Esophagus (tissue), 2 donors: ENCODE measurements around the gene HOXA3. TPM values are rescaled to one million over a fixed set of nuclear protein-coding genes. Genes with fewer than 3 reads are reported as not detected.

ENCODE experiments used
- H3K27ac ChIP-seq, 2 donors: one replicate each; pipeline ENCODE4 v1.5.1; 2013; ENCODE audit warnings: low read depth in 2 of 2, mild to moderate bottlenecking in 2 of 2, inconsistent platforms in 1 of 2, low read length in 1 of 2, moderate library complexity in 1 of 2
- H3K27me3 ChIP-seq, 2 donors: one replicate each; pipeline ENCODE4 v1.6.1; 2013; ENCODE audit warnings: low read length in 2 of 2, control low read depth in 1 of 2, mild to moderate bottlenecking in 1 of 2; ENCODE audit not compliant: insufficient read depth in 2 of 2, control insufficient read depth in 1 of 2
- H3K36me3 ChIP-seq, 2 donors: one replicate each; pipeline ENCODE4 v1.6.1; 2013; ENCODE audit warnings: low read length in 1 of 2; ENCODE audit not compliant: control insufficient read depth in 2 of 2, insufficient read depth in 2 of 2
- H3K4me1 ChIP-seq, 2 donors: one replicate each; pipeline ENCODE4 v1.6.1; 2013; ENCODE audit warnings: low read length in 1 of 2; ENCODE audit not compliant: control insufficient read depth in 2 of 2, insufficient read depth in 2 of 2
- H3K4me3 ChIP-seq, 2 donors: one replicate each; pipeline ENCODE4 v1.5.1; 2013; ENCODE audit warnings: low read length in 2 of 2, mild to moderate bottlenecking in 2 of 2, low read depth in 1 of 2, moderate library complexity in 1 of 2
- H3K9me3 ChIP-seq, 2 donors: one replicate each; pipeline ENCODE4 v1.6.1; 2013; ENCODE audit warnings: mild to moderate bottlenecking in 2 of 2, low read depth in 1 of 2, low read length in 1 of 2, moderate library complexity in 1 of 2; ENCODE audit not compliant: control insufficient read depth in 2 of 2, insufficient read depth in 1 of 2
- WGBS, 2 donors: extraction: QIAGEN DNeasy Blood & Tissue Kit; methylation state at CpG; one replicate each; pipeline ENCODE4 v1.1.7; 2013; 5-methylcytosine and 5-hydroxymethylcytosine counted together
- polyA plus RNA-seq, 2 donors: library from polyadenylated mRNA; stranded (reverse); fragments of 200-250 nt; gene quantifications; one replicate each; pipeline ENCODE4 v1.2.3, GENCODE V29; 2013
- donor health status: healthy with polysubstance abuse.
- donor health status: Bipolar disorder and iron deficiency.

The HOXA3 gene
- polyA plus RNA-seq, 2 donors: 3.3 to 4.3 TPM

DNA sequence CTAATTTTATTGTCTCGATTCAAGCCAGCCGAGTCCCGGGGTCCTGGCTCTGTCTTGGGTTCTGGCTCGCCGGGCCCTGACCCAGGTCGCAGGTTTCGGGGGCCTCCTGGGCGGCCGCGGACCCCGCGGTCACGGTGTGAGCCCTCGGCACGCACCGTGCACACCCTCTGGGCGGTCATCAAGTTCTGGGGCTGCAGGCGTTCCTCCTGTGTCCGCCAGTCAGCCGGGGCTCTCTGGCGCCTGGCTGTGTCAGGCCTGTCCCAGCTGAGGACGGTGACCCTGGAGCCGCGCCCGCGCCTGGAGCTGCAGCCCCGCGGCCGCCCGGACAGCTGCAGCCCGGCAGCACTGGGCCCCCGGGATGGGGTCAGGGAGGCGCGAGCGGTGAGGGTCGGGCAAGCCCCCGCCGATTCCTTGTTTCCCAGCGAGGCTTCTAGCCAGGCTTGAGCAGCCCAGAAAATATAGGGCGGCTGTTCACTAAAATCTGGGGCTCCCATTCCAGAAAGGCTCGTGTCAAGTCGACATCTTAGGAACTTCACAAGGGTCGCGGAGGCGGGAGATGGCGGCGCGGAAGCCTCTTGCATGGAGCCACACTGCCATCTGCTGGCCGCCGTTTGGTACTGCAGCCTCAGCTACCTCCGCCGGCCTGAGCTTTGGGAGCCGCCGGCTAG lies 8.3 kb upstream of the HOXA3 start:
- H3K4me3 ChIP-seq: peak overlapping the region; percentile 66
- H3K9me3 ChIP-seq: peaks cover 0 to 9% of the 10 kb centered on the region in 2 donors
- H3K27me3 ChIP-seq: peaks cover 4 to 37% of the 10 kb centered on the region in 2 donors
- peaks cover 0 to 4% of the 10 kb centered on the region in 2 donors for H3K4me1 ChIP-seq
- no peak overlapping the region for H3K27ac ChIP-seq
- WGBS, 2 donors: 2% methylated on average over 52 to 54 of the region's 54 CpGs
- H3K36me3 ChIP-seq: no peaks in the 10 kb centered on the region

DNA sequence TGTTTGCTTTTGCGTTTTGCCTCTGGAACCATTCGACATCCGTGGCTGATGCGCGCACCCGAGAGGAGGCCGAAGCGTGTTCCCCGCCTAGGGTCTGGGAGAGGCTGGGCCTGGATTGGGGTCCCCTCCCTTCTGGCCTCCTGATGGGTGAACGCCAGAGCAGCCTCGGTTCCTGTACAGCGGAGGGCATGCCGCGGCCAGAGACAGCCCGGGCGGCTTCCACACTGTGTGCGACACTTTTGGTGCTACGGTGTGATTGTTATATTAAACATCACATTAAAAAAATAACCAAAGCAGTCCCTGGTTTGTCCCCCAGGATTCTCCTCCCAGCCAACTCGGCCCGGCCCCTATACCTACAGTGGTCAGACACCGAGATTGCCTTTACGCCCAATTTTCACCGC lies 7.8 kb upstream of the HOXA3 start:
- Histone ChIP-seq H3K9me3 (peaks cover 0 to 6% of the 10 kb centered on the region in 2 donors), H3K36me3 (no peaks in the 10 kb centered on the region), H3K4me1 (peaks cover 4 to 5% of the 10 kb centered on the region in 2 donors), H3K4me3 (peak overlapping the region in 1 of 2 donors; percentile 66), H3K27ac (no peak overlapping the region), H3K27me3 (peaks cover 4 to 37% of the 10 kb centered on the region in 2 donors)
- 33 to 50% methylated on average over 23 of the region's 23 CpGs for WGBS, 2 donors

DNA sequence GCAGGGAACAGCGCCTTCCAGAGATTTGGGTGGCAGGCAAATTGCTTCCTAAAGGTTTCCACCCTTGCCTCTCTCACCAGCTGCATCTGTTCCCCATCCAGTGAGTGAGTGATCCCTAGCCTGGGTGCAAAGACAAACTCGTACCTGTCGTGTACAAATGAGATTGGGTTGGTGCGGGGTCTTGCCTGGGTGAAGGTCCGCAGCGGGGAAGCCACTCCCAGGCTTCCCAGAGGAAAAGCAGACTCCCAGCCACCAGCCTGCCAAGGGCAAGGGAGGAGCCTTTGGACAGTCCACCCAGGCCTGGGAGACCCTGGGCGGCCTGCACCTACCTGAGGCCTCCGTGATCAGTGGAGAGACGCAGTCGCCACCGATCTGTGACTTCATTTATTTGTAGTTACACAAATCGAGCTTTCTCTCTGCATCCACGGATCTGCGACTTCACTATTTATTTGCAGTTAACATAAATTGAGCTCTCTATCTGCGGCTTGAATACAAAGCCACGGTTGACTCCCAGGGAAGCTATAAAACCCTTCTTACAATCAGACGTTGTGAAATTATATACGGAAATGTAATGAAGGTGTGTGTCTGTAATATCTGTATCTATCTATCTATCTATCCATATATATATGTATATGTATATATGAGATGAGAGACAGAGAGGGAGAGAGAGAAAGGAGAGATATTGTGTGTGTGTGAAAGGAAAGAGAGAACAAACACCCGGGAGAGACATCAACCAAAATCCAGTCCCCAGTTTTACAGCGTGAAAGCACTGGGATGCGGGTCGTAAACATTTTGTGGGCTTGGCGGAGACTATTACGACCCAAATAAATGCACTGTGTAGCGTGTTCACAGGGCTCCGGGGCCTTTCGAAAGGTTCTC lies 7.1 kb upstream of the HOXA3 start:
- Histone ChIP-seq H3K4me1 (peaks cover 8 to 9% of the 10 kb centered on the region in 2 donors), H3K9me3 (peaks cover 0 to 5% of the 10 kb centered on the region in 2 donors), H3K27me3 (peaks cover 4 to 37% of the 10 kb centered on the region in 2 donors), H3K27ac (no peak overlapping the region), H3K36me3 (no peaks in the 10 kb centered on the region), H3K4me3 (no peak overlapping the region)
- 59 to 79% methylated on average over 27 of the region's 27 CpGs for WGBS, 2 donors

DNA sequence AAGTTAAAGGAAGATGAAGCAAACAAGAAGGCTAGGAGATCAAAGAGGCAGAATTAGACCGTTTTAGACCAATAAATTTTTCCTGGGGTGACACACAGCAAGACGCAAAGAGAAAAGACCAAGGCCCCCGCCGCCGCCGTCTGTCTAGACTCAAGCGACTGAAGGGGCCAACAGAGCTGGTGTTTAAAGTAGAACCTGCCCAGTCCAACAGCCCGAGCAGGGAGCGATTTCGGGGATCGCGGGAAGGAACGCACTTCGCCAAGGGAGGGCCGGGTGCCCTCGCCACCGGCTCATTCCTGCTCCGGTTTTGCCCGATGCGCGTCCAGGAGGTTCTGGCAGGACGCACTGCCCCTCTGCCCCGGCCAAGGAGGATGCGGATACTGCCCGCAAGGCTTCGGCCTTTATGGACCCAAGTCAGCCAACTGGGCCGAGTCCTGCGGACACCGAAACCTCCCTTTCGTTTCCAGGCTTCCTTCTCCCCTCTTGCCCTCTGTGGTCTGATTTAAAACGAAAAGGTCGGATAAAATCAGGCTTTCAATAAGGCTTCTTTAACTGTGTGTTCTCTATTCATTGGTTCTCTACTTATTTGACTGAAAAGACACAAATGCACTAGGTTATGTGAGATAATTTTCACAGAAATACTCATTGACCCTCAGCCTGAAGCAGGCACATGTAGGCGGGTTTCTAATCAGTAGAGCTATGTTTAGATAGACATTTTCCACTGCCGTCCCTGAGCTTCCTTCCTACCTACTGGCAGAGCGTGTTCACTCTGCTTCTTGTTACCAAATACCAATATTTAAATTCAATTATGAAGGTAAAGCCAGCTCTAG lies 6.3 kb upstream of the HOXA3 start:
- H3K27me3 ChIP-seq: peaks cover 4 to 36% of the 10 kb centered on the region in 2 donors
- peaks cover 8 to 9% of the 10 kb centered on the region in 2 donors for H3K4me1 ChIP-seq
- 33 to 54% methylated on average over 35 of the region's 35 CpGs for WGBS, 2 donors
- peaks cover 0 to 5% of the 10 kb centered on the region in 2 donors for H3K9me3 ChIP-seq
- no peak overlapping the region for H3K27ac ChIP-seq
- H3K4me3 ChIP-seq: no peak overlapping the region
- H3K36me3 ChIP-seq: no peaks in the 10 kb centered on the region

GRCh38 chr7:27157702-27158431 lies 5.5 kb upstream of the HOXA3 start:
- no peak overlapping the region for H3K4me3 ChIP-seq
- H3K27me3 ChIP-seq: peaks cover 4 to 40% of the 10 kb centered on the region in 2 donors
- no peaks in the 10 kb centered on the region for H3K36me3 ChIP-seq
- H3K9me3 ChIP-seq: peaks cover 0 to 5% of the 10 kb centered on the region in 2 donors
- peaks cover 8 to 9% of the 10 kb centered on the region in 2 donors for H3K4me1 ChIP-seq
- H3K27ac ChIP-seq: no peak overlapping the region
- 19 to 38% methylated on average over 30 of the region's 30 CpGs for WGBS, 2 donors

DNA sequence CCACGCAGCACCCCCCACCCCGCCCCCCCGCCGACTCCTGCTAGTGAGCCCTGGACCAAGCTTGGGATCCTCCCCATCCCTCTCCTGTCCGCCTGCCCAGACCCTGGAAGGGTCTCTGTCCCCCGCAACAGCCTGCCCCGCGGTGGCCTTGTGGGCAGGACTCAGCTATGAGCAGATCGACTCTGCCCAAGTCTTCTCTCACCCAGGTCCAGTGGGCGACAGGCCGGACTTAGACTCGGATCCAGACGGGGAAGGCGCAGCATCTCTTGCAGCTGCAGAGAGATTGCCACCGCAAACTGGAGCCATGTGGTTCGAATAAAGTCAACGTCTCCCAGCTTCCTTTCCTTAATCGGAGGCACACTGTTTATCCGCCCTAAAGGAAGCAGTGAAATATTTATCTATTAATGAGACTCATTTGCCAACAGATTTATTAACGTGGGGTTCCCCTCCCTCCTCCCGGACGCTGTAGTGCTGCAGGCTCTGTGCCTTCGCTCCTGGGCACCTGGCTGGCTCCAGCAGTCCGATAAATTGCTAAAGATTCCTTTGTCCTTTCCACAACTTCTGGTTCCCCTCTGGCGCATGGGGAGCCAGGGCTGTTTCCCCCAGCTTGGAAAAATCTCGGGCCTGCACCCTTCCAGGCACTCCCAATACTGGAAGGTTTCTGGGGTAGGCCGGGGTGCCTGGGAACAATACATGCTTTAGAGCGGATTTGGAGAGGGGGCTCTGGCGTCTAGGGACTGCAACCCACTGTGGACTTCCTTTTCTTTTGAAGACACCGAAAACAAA lies 4.7 kb upstream of the HOXA3 start:
- Histone ChIP-seq H3K27me3 (peaks cover 4 to 45% of the 10 kb centered on the region in 2 donors), H3K4me1 (peaks cover 8 to 9% of the 10 kb centered on the region in 2 donors), H3K9me3 (peaks cover 0 to 5% of the 10 kb centered on the region in 2 donors), H3K36me3 (no peaks in the 10 kb centered on the region), H3K4me3 (no peak overlapping the region), H3K27ac (no peak overlapping the region)
- 21 to 29% methylated on average over 29 to 30 of the region's 30 CpGs for WGBS, 2 donors

DNA sequence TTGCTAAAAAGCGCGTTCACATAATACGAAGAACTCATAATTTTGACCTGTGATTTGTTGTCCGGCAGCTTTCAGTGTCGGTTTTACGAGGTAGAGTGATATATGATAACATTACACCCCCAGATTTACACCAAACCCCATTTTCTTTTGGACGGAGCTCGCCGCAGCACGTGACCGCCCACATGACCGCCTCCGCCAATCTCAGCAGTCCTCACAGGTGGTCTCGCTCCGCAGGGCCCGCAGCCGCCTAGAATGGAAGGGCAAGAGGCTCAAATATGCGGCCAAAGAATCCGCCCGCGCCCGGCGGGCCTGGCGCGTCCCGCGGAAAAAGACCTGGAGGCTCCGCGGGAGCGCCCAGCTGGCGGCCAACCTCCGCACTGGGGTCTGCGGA lies 4.1 kb upstream of the HOXA3 start, which contains the start of gene HOXA7:
HOXA7 (minus strand) TSS at position 168 of the 391 bp plus-strand sequence; CDS start at position 38, 130 bp downstream.
- 3 to 6% methylated on average over 32 to 33 of the region's 33 CpGs for WGBS, 2 donors
- H3K36me3 ChIP-seq: no peaks in the 10 kb centered on the region
- peak within 1 kb of the TSS in 1 of 2 donors; percentile 14 for H3K27ac ChIP-seq
- H3K4me3 ChIP-seq: peak within 1 kb of the TSS; percentile 49 to 53
- peaks cover 0 to 5% of the 10 kb centered on the region in 2 donors for H3K9me3 ChIP-seq
- H3K4me1 ChIP-seq: peaks cover 8 to 12% of the 10 kb centered on the region in 2 donors
- peaks cover 4 to 43% of the 10 kb centered on the region in 2 donors for H3K27me3 ChIP-seq

- peak overlapping the region in 1 of 2 donors; percentile 14 for H3K27ac ChIP-seq
- no peaks in the 10 kb centered on the region for H3K36me3 ChIP-seq
- H3K4me3 ChIP-seq: peak overlapping the region; percentile 49 to 53
- peaks cover 8 to 15% of the 10 kb centered on the region in 2 donors for H3K4me1 ChIP-seq
- peaks cover 0 to 5% of the 10 kb centered on the region in 2 donors for H3K9me3 ChIP-seq
- H3K27me3 ChIP-seq: peaks cover 4 to 41% of the 10 kb centered on the region in 2 donors
- WGBS, 2 donors: 4 to 7% methylated on average over 58 to 63 of the region's 63 CpGs
Observed at GRCh38 chr7:27155816-27156507, 3.6 kb upstream of the HOXA3 start.
